Measurements from ENCODE around the gene MED23. TPM values are rescaled to one million over a fixed set of nuclear protein-coding genes. Genes with fewer than 3 reads are reported as not detected.
"Not testable (repeated sequence)": the region's sequence is repeated elsewhere in the genome, so short reads cannot be mapped to it uniquely, and the experiment has no call there.

Gene MED23
- total RNA-seq, 1 donor from 2014 or later, result 10.9 TPM

- intact Hi-C loops (cut with micrococcal nuclease), result no loop called here
- ATAC-seq (no peak), DNase-seq (no peak)
Observed at GRCh38 chr6:131586543-131586942, 41.5 kb downstream of the MED23 start.

GRCh38 chr6:131581523-131581922 lies 46.5 kb downstream of the MED23 start:
- DNase-seq (no peak), ATAC-seq (no peak)
- intact Hi-C loops (cut with micrococcal nuclease), result no loop called here

GRCh38 chr6:131575834-131576478 lies 52.1 kb downstream of the MED23 start:
- no peak for ATAC-seq
- DNase-seq, result no peak
- intact Hi-C loops (cut with micrococcal nuclease), result no loop called here

- ATAC-seq, result no peak
- no peak for DNase-seq
- intact Hi-C loops (cut with micrococcal nuclease), result no loop called here
Observed at GRCh38 chr6:131574686-131575085, 53.4 kb downstream of the MED23 start.

GRCh38 chr6:131574133-131574532 lies 53.9 kb downstream of the MED23 start:
- intact Hi-C loops (cut with micrococcal nuclease), result no loop called here
- DNase-seq, result no peak
- ATAC-seq, result no peak

GRCh38 chr6:131572686-131573415 lies 55.2 kb downstream of the MED23 start, which contains the start of gene ARG1:
TSS of gene ARG1 (plus strand) at chr6:131573226. CDS start at chr6:131573283, 57 bp downstream.
- DNase-seq (no peak), ATAC-seq (no peak)
- intact Hi-C loops (cut with micrococcal nuclease), result no loop called here

GRCh38 chr6:131568726-131569125 lies 59.3 kb downstream of the MED23 start:
- intact Hi-C loops (cut with micrococcal nuclease), result no loop called here
- ATAC-seq (no peak), DNase-seq (no peak)

- intact Hi-C loops (cut with micrococcal nuclease), result no loop called here
- DNase-seq, result no peak
- ATAC-seq, result no peak
Observed at GRCh38 chr6:131565056-131565455, 63.0 kb downstream of the MED23 start.

- DNase-seq, result no peak
- intact Hi-C loops (cut with micrococcal nuclease), result no loop called here
- no peak for ATAC-seq
Observed at GRCh38 chr6:131561925-131562707, 65.9 kb downstream of the MED23 start.

- no peak for DNase-seq
- no peak for ATAC-seq
- intact Hi-C loops (cut with micrococcal nuclease), result no loop called here
Observed at GRCh38 chr6:131558922-131559321, 69.1 kb downstream of the MED23 start.

- no peak for ATAC-seq
- DNase-seq, result no peak
Observed at GRCh38 chr6:131555992-131556391, 72.0 kb downstream of the MED23 start.

GRCh38 chr6:131552572-131552971 lies 75.5 kb downstream of the MED23 start:
- intact Hi-C loops (cut with micrococcal nuclease), result no loop called here
- DNase-seq, result no peak
- no peak for ATAC-seq

More at GRCh38 chr6:131555992-131556391, 72.0 kb downstream of the MED23 start:
- intact Hi-C loops (cut with micrococcal nuclease), result no loop called here

- no peak for ATAC-seq
- no peak for DNase-seq
- intact Hi-C loops (cut with micrococcal nuclease), result no loop called here
Observed at GRCh38 chr6:131551902-131552301, 76.1 kb downstream of the MED23 start.

- ATAC-seq (no peak), DNase-seq (no peak)
- intact Hi-C loops (cut with micrococcal nuclease), result no loop called here
Observed at GRCh38 chr6:131549811-131550210, 78.2 kb downstream of the MED23 start.

- DNase-seq (no peak), ATAC-seq (no peak)
- intact Hi-C loops (cut with micrococcal nuclease), result no loop called here
Observed at GRCh38 chr6:131548441-131548840, 79.6 kb downstream of the MED23 start.

GRCh38 chr6:131547488-131547887 lies 80.6 kb downstream of the MED23 start:
- DNase-seq (no peak), ATAC-seq (no peak)
- intact Hi-C loops (cut with micrococcal nuclease), result no loop called here

- intact Hi-C loops (cut with micrococcal nuclease), result no loop called here
- ATAC-seq (no peak), DNase-seq (no peak)
Observed at GRCh38 chr6:131545317-131545716, 82.7 kb downstream of the MED23 start.

- not testable (repeated sequence) for DNase-seq, ATAC-seq
- intact Hi-C loops (cut with micrococcal nuclease), result loop anchor here (10.0 kb wide), 1 partner anchor 654 kb away; no protein-coding TSS in a partner anchor
Observed at GRCh38 chr6:131538615-131539014, 89.4 kb downstream of the MED23 start.

- DNase-seq (no peak), ATAC-seq (no peak)
- intact Hi-C loops (cut with micrococcal nuclease), result loop anchor here (5.0 to 10.0 kb wide), 2 partner anchors 335 to 648 kb away; no protein-coding TSS in a partner anchor
Observed at GRCh38 chr6:131532580-131533039, 95.4 kb downstream of the MED23 start.

GRCh38 chr6:131531681-131532080 lies 96.4 kb downstream of the MED23 start:
- ATAC-seq, DNase-seq: not testable (repeated sequence)
- intact Hi-C loops (cut with micrococcal nuclease), result loop anchor here (5.0 to 10.0 kb wide), 2 partner anchors 334 to 647 kb away; no protein-coding TSS in a partner anchor

All from left ventricle myocardium superior (tissue), 1 donor.